Osteocyte (in vitro differentiated cells): ENCODE results near the gene GARNL3. TPM values are rescaled to one million over a fixed set of nuclear protein-coding genes. Genes with fewer than 3 reads are reported as not detected.
A peak's percentile ranks its signal among the peaks of the same experiment; 100 is the strongest.

Experiments
- DNase-seq: peaks from one replicate; pipeline ENCODE4 v3.0.0; 2021; ENCODE audit warnings: mixed read lengths; ENCODE audit not compliant: unreplicated experiment; ENCODE audit errors: extremely low spot score
- H3K27ac Mint-ChIP-seq: one replicate; pipeline ENCODE4 v1.8.0; 2021; ENCODE audit warnings: mild to moderate bottlenecking, mixed read lengths; ENCODE audit not compliant: unreplicated experiment
- H3K27me3 Mint-ChIP-seq: one replicate; pipeline ENCODE4 v1.8.0; 2021; ENCODE audit warnings: mixed read lengths; ENCODE audit not compliant: unreplicated experiment
- H3K36me3 Mint-ChIP-seq: one replicate; pipeline ENCODE4 v1.8.0; 2021; ENCODE audit warnings: mixed read lengths; ENCODE audit not compliant: unreplicated experiment
- H3K4me1 Mint-ChIP-seq: one replicate; pipeline ENCODE4 v1.8.0; 2021; ENCODE audit warnings: mixed read lengths; ENCODE audit not compliant: unreplicated experiment
- H3K4me3 Mint-ChIP-seq: one replicate; pipeline ENCODE4 v1.8.0; 2021; ENCODE audit warnings: mild to moderate bottlenecking, moderate library complexity, mixed read lengths; ENCODE audit not compliant: unreplicated experiment
- H3K9me3 Mint-ChIP-seq: one replicate; pipeline ENCODE4 v1.8.0; 2021; ENCODE audit warnings: mixed read lengths; ENCODE audit not compliant: unreplicated experiment
- CTCF ChIP-seq: fragments of 200-600 bp; sonication (generic); IDR thresholded peaks from 2 replicates; pipeline ENCODE4 v1.5.0; 2021; ENCODE audit warnings: antibody characterized with exemption, mild to moderate bottlenecking, moderate library complexity
- total RNA-seq: library from RNA; stranded (reverse); gene quantifications from 2 replicates; pipeline ENCODE4 v1.2.1, GENCODE V29; 2021

GARNL3 gene
- total RNA-seq, 1 donor from 2014 or later = 6.0 TPM

GRCh38 chr9:127237801-127238200 lies 26.8 kb upstream of the GARNL3 start:
- DNase-seq = no peak
- peaks cover 5% of the 10 kb centered on the region for H3K4me1 Mint-ChIP-seq
- H3K27ac Mint-ChIP-seq = no peak overlapping the region
- peaks cover 3% of the 10 kb centered on the region for H3K27me3 Mint-ChIP-seq
- no peaks in the 10 kb centered on the region for H3K9me3 Mint-ChIP-seq
- TF ChIP-seq CTCF = no peak
- H3K36me3 Mint-ChIP-seq = no peaks in the 10 kb centered on the region
- H3K4me3 Mint-ChIP-seq = no peak overlapping the region

- TF ChIP-seq CTCF = no peak
- Mint-ChIP-seq H3K4me1 (peaks cover 10% of the 10 kb centered on the region), H3K4me3 (no peak overlapping the region), H3K27me3 (no peaks in the 10 kb centered on the region), H3K9me3 (no peaks in the 10 kb centered on the region), H3K27ac (no peak overlapping the region), H3K36me3 (no peaks in the 10 kb centered on the region)
- no peak for DNase-seq
These were observed 23.2 kb upstream of the GARNL3 start for GRCh38 chr9:127241354-127241753.

GRCh38 chr9:127244609-127245601 lies 19.7 kb upstream of the GARNL3 start:
- H3K36me3 Mint-ChIP-seq = no peaks in the 10 kb centered on the region

GRCh38 chr9:127245637-127246164 lies 18.9 kb upstream of the GARNL3 start:
- no peaks in the 10 kb centered on the region for H3K9me3 Mint-ChIP-seq
- peaks cover 10% of the 10 kb centered on the region for H3K4me1 Mint-ChIP-seq
- peak overlapping the region; percentile 86 for H3K4me3 Mint-ChIP-seq
- no peak for DNase-seq
- no peak overlapping the region for H3K27ac Mint-ChIP-seq
- no peaks in the 10 kb centered on the region for H3K36me3 Mint-ChIP-seq
- H3K27me3 Mint-ChIP-seq = no peaks in the 10 kb centered on the region
- no peak for TF ChIP-seq CTCF

More at GRCh38 chr9:127244609-127245601, 19.7 kb upstream of the GARNL3 start:
- no peak for TF ChIP-seq CTCF
- Mint-ChIP-seq H3K9me3 (no peaks in the 10 kb centered on the region), H3K27ac (peak overlapping the region; percentile 72), H3K4me3 (peak overlapping the region; percentile 86), H3K4me1 (peaks cover 10% of the 10 kb centered on the region), H3K27me3 (no peaks in the 10 kb centered on the region)
- peak; percentile 97 for DNase-seq

- DNase-seq = no peak
- no peaks in the 10 kb centered on the region for H3K36me3 Mint-ChIP-seq
- no peak overlapping the region for H3K27ac Mint-ChIP-seq
- H3K27me3 Mint-ChIP-seq = no peaks in the 10 kb centered on the region
- TF ChIP-seq CTCF = no peak
- H3K4me3 Mint-ChIP-seq = no peak overlapping the region
- peaks cover 10% of the 10 kb centered on the region for H3K4me1 Mint-ChIP-seq
- H3K9me3 Mint-ChIP-seq = no peaks in the 10 kb centered on the region
These were observed 16.3 kb upstream of the GARNL3 start for GRCh38 chr9:127248241-127248640.
